ENCODE results near the gene CNOT6L.
"Not testable (repeated sequence)": the region's sequence is repeated elsewhere in the genome, so short reads cannot be mapped to it uniquely, and the experiment has no call there.

Gene CNOT6L

DNA sequence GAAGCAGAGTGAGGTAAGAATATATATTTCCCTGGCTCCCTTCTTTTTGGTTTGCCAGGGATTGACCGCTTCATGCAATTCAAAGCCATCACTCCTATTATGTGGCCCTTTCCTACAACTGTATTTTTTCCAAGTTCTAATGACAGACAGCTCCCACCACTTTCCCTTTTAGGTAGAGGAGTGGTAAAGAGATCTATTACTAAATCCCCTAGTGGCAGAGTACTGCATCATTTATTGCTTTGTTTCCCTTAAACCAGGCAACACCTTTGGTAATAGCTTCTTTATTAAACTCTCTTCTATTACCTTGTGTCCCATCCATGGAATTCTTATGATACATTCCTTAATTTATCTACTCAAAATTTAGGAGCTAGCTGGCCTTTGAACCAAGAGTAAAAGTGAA is 90.7 kb downstream of the CNOT6L start:
- no peak overlapping the region for H3K27ac ChIP-seq
- TF ChIP-seq, protein P1, sequence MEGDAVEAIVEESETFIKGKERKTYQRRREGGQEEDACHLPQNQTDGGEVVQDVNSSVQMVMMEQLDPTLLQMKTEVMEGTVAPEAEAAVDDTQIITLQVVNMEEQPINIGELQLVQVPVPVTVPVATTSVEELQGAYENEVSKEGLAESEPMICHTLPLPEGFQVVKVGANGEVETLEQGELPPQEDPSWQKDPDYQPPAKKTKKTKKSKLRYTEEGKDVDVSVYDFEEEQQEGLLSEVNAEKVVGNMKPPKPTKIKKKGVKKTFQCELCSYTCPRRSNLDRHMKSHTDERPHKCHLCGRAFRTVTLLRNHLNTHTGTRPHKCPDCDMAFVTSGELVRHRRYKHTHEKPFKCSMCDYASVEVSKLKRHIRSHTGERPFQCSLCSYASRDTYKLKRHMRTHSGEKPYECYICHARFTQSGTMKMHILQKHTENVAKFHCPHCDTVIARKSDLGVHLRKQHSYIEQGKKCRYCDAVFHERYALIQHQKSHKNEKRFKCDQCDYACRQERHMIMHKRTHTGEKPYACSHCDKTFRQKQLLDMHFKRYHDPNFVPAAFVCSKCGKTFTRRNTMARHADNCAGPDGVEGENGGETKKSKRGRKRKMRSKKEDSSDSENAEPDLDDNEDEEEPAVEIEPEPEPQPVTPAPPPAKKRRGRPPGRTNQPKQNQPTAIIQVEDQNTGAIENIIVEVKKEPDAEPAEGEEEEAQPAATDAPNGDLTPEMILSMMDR (conservative IDR thresholded peaks at IDR 0.05) = no peak
- no peak for TF ChIP-seq ZFX (IDR thresholded peaks at IDR 0.05)

DNA sequence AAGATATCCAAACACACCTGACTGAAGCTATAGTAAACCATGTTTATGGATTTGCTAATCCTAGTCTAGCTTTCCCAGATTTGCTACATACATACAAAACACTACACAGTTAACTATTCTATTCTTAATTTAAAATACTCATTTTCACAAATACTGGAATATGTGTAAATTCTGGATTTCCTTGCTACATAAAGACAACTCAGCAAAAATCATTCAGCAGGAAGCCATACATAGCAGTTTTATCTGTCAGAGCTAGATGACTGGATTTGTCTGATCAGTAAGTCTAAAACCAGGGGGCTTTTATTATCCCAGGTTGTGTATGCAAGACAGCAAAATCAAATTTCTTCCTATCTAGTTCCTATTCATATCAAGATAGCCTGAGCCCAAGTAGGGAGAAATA is 98.1 kb downstream of the CNOT6L start:
- no peak for TF ChIP-seq ZFX (IDR thresholded peaks at IDR 0.05)
- TF ChIP-seq, protein P1 (conservative IDR thresholded peaks at IDR 0.05) = no peak
- H3K27ac ChIP-seq = no peak overlapping the region

- H3K27ac ChIP-seq = not testable (repeated sequence)
Measured at GRCh38 chr4:77718500-77718899, 100.7 kb downstream of the CNOT6L start.

GRCh38 chr4:77715414-77716290 is 103.5 kb downstream of the CNOT6L start:
- TF ChIP-seq, protein P1 (conservative IDR thresholded peaks at IDR 0.05) = no peak
- no peak for TF ChIP-seq ZFX (IDR thresholded peaks at IDR 0.05)
- H3K27ac ChIP-seq = no peak overlapping the region

DNA sequence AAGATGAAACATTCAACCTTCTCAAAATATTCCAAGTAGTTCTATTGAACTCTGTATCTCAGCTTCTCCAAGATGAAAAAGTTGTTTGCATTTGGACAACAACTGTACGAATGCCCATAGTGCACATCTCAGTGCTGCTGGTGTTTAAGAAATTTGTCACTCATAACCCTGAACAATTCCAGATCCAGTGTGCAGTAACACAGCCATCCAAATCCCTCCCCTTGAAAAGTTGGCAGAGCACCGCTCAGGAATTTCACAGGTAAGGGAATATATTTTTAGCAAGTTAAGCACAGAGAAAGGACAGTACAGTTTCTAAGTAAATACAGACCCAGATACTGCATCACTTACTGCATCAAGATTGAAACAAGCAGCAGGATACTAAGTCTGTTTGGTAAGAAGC is 104.7 kb downstream of the CNOT6L start:
- no peak for TF ChIP-seq ZFX (IDR thresholded peaks at IDR 0.05)
- no peak overlapping the region for H3K27ac ChIP-seq

GRCh38 chr4:77713884-77714283 is 105.3 kb downstream of the CNOT6L start:
- H3K27ac ChIP-seq = no peak overlapping the region
- no peak for TF ChIP-seq ZFX (IDR thresholded peaks at IDR 0.05)
- TF ChIP-seq, protein P1 (conservative IDR thresholded peaks at IDR 0.05) = no peak

GRCh38 chr4:77712675-77713074 is 106.5 kb downstream of the CNOT6L start:
- no peak overlapping the region for H3K27ac ChIP-seq
- TF ChIP-seq, protein P1 (conservative IDR thresholded peaks at IDR 0.05) = no peak
- TF ChIP-seq ZFX (IDR thresholded peaks at IDR 0.05) = no peak

DNA sequence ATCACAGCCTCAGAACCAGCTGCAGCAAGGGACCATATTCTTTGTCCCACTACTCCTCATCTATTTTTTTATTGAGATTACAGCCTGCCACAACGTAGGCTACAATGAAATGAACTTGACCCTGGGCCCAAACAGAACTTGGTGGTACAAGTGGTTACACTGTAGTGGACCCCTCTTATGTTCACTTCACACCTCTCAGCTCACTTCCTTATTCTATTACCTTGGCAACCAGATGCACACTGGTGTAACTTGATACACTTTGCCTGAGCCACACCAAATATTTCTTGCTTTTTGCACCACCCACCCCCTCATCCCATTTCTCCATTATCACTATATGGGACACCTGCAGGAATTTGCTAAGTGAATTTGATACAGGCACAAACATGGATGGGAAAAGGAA is 107.7 kb downstream of the CNOT6L start:
- no peak for TF ChIP-seq ZFX (IDR thresholded peaks at IDR 0.05)
- TF ChIP-seq, protein P1 (conservative IDR thresholded peaks at IDR 0.05) = no peak
- H3K27ac ChIP-seq = no peak overlapping the region

All from C4-2B (cell line).